BJ (cell line): ENCODE data around the gene NHS. TPM values are rescaled to one million over a fixed set of nuclear protein-coding genes. Genes with fewer than 3 reads are reported as not detected.

Source experiments
- CTCF ChIA-PET: fragments of 350-600 bp; formaldehyde crosslinking; extraction: SDS; loops from one replicate; lab custom pipeline; 2021; ENCODE audit warnings: antibody characterized with exemption, inconsistent platforms; lab: Yijun Ruan, JAX
- POLR2A ChIA-PET: fragments of 300-600 bp; sonication (Branson Sonifier 250); formaldehyde crosslinking; extraction: SDS; loops from one replicate; lab custom pipeline; 2021; ENCODE audit warnings: antibody characterized with exemption; lab: Charles Lee
- DNase-seq: peaks from one replicate; pipeline ENCODE4 v3.0.0-alpha.2; 2011; ENCODE audit warnings: low read depth
- H3K27me3 ChIP-seq: 2 replicates; pipeline ENCODE4 v1.6.0; 2011; ENCODE audit warnings: low read length; ENCODE audit not compliant: control insufficient read depth, insufficient read depth
- H3K36me3 ChIP-seq: 2 replicates; pipeline ENCODE4 v1.5.1; 2011; ENCODE audit warnings: low read length; ENCODE audit not compliant: control insufficient read depth, insufficient read depth
- H3K4me3 ChIP-seq: 2 replicates; pipeline ENCODE4 v1.5.1; 2011; ENCODE audit warnings: low read depth, mild to moderate bottlenecking, control low read depth, low read length
- polyA plus RNA-seq: library from polyadenylated mRNA; depleted of rRNA; stranded (reverse); fragments of >200 nt; gene quantifications from 2 replicates; pipeline ENCODE4 v1.2.3, GENCODE V29; 2011
- TF ChIP-seq, protein P1 (sequence below): IDR thresholded peaks from 2 replicates; pipeline ENCODE4 v1.5.1; 2011; ENCODE audit warnings: low read depth, mild to moderate bottlenecking, control low read depth, inconsistent platforms, low read length, moderate library complexity; ENCODE audit not compliant: insufficient read depth

The NHS gene
- polyA plus RNA-seq, 1 experiment: 2.2 TPM

DNA sequence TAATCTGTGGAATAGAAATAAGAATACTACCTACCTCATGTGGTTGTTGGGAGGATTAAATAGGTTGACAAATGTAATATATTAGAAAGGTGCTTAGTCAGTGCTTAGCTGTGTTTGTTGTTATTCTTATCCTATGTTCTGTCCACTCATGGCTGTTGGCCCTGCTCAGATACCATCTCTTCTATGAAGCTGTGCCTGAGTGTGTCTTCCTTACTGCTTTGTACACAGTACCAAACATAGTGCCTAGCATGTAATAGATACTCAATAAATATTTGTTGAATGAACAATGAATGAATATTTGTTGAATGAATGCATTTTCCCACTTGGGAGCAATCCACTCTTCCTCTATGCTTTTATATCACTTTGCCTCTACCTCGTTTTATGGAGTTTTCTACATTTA is 57.2 kb downstream of the NHS start:
- ChIA-PET POLR2A (no interaction called here), CTCF (no interaction called here)
- Histone ChIP-seq H3K36me3 (no peaks in the 10 kb centered on the region), H3K27me3 (no peaks in the 10 kb centered on the region), H3K4me3 (no peak overlapping the region)
- TF ChIP-seq, protein P1, sequence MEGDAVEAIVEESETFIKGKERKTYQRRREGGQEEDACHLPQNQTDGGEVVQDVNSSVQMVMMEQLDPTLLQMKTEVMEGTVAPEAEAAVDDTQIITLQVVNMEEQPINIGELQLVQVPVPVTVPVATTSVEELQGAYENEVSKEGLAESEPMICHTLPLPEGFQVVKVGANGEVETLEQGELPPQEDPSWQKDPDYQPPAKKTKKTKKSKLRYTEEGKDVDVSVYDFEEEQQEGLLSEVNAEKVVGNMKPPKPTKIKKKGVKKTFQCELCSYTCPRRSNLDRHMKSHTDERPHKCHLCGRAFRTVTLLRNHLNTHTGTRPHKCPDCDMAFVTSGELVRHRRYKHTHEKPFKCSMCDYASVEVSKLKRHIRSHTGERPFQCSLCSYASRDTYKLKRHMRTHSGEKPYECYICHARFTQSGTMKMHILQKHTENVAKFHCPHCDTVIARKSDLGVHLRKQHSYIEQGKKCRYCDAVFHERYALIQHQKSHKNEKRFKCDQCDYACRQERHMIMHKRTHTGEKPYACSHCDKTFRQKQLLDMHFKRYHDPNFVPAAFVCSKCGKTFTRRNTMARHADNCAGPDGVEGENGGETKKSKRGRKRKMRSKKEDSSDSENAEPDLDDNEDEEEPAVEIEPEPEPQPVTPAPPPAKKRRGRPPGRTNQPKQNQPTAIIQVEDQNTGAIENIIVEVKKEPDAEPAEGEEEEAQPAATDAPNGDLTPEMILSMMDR: no peak
- no peak for DNase-seq

DNA sequence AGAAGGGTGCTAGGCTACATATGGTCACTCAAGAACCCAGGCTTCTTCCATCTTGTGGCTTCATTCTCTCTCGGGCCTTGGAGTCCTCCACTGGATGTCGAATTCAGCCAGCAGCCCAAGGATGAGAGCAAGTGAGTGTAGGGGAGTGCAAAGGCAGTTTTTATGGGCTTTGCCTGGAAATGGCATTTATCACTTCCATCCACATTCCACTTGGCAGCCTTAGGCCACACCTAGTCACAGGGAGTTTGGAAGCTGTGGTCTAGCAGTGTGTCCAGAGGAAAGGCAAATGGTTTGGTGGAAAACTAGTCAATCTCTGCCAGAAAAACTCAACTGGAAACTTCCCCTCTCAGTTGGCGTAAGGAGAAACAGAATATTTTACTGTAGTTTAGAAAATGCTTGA is 59.0 kb downstream of the NHS start:
- ChIA-PET CTCF (no interaction called here), POLR2A (no interaction called here)
- TF ChIP-seq, protein P1: no peak
- Histone ChIP-seq H3K27me3 (no peaks in the 10 kb centered on the region), H3K4me3 (no peak overlapping the region), H3K36me3 (no peaks in the 10 kb centered on the region)
- no peak for DNase-seq

DNA sequence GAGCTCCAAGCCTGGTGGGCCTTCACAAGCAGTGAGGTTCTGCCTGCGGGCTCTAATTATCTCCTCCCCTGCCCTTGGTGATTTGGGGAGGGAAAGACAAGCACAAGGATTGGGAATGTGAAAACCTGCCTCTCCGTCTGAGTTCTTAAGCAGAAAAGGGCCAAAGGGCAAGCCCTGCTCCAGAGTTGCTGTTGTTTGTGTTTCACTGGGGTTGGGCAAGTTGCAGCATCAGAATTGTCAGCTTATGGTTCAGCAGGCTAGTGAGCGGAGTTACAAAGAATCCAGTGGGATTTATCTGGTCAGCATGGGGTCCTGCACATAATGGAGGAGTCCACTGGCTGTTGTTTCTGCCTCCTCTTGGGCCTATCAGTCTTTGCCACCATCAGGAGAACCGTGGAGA is 60.5 kb downstream of the NHS start:
- TF ChIP-seq, protein P1: no peak
- CTCF ChIA-PET: no interaction called here
- POLR2A ChIA-PET: no interaction called here
- no peak overlapping the region for H3K4me3 ChIP-seq
- DNase-seq: no peak
- no peaks in the 10 kb centered on the region for H3K27me3 ChIP-seq
- no peaks in the 10 kb centered on the region for H3K36me3 ChIP-seq

DNA sequence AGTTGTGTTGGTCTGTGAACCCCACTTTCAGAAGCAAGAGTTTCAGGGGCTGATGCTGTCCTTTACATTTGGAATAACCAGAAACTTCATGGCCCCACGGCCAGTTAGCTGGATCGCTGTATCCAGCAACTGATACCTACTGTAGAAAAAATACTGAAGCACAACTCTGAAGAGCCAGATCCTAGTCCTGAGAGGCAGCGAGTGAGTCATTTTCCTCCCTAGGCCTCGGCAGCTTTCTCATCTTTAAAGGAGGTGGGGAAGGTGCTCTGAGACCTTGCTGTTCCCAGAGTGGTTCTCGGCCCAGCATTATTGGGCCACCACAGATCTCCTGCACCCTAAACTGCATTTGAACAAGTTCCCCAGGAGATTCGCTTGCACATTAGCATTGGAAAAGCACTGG is 63.2 kb downstream of the NHS start:
- H3K27me3 ChIP-seq: no peaks in the 10 kb centered on the region
- CTCF ChIA-PET: no interaction called here
- POLR2A ChIA-PET: no interaction called here
- H3K36me3 ChIP-seq: no peaks in the 10 kb centered on the region
- TF ChIP-seq, protein P1: no peak
- no peak overlapping the region for H3K4me3 ChIP-seq
- DNase-seq: no peak

DNA sequence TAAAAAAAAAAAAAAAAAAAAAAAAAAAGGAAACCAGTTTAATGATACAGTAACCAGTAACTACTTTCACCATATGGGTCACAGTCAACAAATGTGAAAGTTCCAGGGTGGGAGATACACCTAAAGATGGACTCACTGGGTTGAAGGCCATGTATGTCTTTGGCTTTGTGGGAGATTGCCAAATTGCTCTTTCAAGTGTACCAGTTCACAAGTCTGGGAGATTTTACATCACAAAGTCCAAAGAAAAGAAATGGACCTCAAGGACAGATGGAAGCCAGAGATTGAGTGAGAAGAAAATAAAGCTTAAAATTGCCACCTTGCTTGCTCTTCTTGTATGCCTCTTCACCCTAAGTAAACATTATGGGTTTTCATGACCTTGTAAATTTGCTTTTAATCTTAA is 65.3 kb downstream of the NHS start:
- H3K27me3 ChIP-seq: no peaks in the 10 kb centered on the region
- TF ChIP-seq, protein P1: no peak
- H3K4me3 ChIP-seq: no peak overlapping the region
- no peak for DNase-seq
- ChIA-PET POLR2A (no interaction called here), CTCF (no interaction called here)
- H3K36me3 ChIP-seq: no peaks in the 10 kb centered on the region
